ENCODE measurements around the gene SLC2A4RG. TPM values are rescaled to one million over a fixed set of nuclear protein-coding genes. Genes with fewer than 3 reads are reported as not detected.

The SLC2A4RG gene
- total and polyA plus RNA-seq, 2 of the 13 experiments (the other 11 are each of a cell fraction or from before 2014, with no cell fraction given), result 91.4 to 95.9 TPM

DNA sequence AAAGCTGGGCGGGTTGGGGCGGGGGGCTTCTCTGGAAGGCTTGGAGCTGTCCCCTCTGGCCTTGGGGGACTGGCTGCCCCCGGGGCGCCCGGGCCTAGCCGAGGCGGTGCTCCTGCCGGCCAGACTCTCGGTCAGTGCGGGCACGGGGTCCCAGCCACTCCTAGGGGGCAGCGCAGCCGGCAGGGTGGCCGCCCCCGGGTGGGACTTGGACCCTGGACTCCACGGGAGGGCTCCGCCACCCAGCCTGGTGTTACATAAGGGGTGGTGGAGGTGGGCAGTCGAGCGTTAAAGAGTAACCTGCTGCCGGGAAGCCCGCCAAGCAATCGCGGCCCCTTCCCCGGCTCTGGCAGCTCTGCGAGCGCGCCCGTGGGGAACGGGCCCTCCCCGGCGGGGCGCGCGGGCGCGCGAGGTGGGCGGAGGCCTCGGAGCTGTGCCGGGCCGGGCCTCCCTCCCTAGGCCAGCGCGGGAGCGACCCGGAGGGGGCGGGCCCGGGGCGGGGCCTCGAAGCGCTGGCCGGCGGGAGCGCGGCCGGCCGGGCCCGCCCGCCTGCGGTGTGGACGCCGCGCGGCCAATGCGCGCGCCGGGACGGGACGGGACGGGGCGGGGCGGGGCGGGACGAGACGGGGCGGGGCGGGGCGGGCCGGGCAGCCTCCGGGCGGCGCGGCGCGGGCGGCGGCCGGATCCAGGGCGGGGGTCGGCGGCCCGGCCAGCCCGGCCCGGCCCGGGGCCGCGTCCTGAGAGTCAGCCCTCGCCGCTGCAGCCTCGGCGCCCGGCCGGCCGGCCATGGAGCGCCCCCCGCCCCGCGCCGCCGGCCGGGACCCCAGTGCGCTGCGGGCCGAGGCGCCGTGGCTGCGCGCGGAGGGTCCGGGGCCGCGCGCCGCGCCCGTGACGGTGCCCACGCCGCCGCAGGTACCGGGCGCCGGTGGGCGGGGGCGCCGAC, at the start of gene SLC2A4RG (continued):
- TF ChIP-seq SMARCE1 (IDR thresholded peaks at IDR 0.05; ENCODE audit: borderline replicate concordance) (no peak), HNF4G (IDR thresholded peaks at IDR 0.05; ENCODE audit: borderline replicate concordance, low read depth, low read length) (peak; percentile 96), HNF4G (CRISPR knock-in tag; IDR thresholded peaks at IDR 0.05; ENCODE audit: borderline replicate concordance, low read depth) (peak; percentile 96), NFE2L2 (IDR thresholded peaks at IDR 0.05; ENCODE audit: low read length) (no peak), GABPA (IDR thresholded peaks at IDR 0.05; ENCODE audit: low read depth, low read length) (no peak), GABPA (CRISPR knock-in tag; IDR thresholded peaks at IDR 0.05; ENCODE audit: low read depth) (no peak), HNF1B (CRISPR knock-in tag; IDR thresholded peaks at IDR 0.05) (peak; percentile 98), HNRNPH1 (optimal IDR thresholded peaks at IDR 0.05; ENCODE audit: low read depth, low read length) (peak; percentile 69), ZNF891 (CRISPR knock-in tag; IDR thresholded peaks at IDR 0.05) (peak; percentile 82), POLR2G (IDR thresholded peaks at IDR 0.05; ENCODE audit: low read depth, low read length) (peak; percentile 93), ZFYVE20 (CRISPR knock-in tag; IDR thresholded peaks at IDR 0.05; ENCODE audit: borderline replicate concordance, low read depth) (no peak), TMF1 (CRISPR knock-in tag; IDR thresholded peaks at IDR 0.05; ENCODE audit: low read depth) (no peak), ZNF773 (CRISPR knock-in tag; IDR thresholded peaks at IDR 0.05; ENCODE audit: borderline replicate concordance) (0 out of 2 replicates have a peak, but pooled peaks have one; percentile 72), MTF2 (CRISPR knock-in tag; IDR thresholded peaks at IDR 0.05; ENCODE audit: borderline replicate concordance) (no peak), SMYD3 (CRISPR knock-in tag; IDR thresholded peaks at IDR 0.05) (peak; percentile 45; the same call in 1 of the 2 replicates), AKAP8 (CRISPR knock-in tag; IDR thresholded peaks at IDR 0.05) (peak; percentile 98), ASH2L (IDR thresholded peaks at IDR 0.05; ENCODE audit: insufficient read length, low read depth, low read length) (no peak), ZNF317 (CRISPR knock-in tag; IDR thresholded peaks at IDR 0.05) (no peak), FOXM1 (CRISPR knock-in tag; IDR thresholded peaks at IDR 0.05) (0 out of 2 replicates have a peak, but pooled peaks have one; percentile 34), PLRG1 (conservative IDR thresholded peaks at IDR 0.05) (no peak), HMGA1 (CRISPR knock-in tag; conservative IDR thresholded peaks at IDR 0.05) (no peak), ZZZ3 (CRISPR knock-in tag; IDR thresholded peaks at IDR 0.05; ENCODE audit: borderline replicate concordance) (no peak; the same call in 1 of the 2 replicates)
- TF ChIP-seq, protein P1, sequence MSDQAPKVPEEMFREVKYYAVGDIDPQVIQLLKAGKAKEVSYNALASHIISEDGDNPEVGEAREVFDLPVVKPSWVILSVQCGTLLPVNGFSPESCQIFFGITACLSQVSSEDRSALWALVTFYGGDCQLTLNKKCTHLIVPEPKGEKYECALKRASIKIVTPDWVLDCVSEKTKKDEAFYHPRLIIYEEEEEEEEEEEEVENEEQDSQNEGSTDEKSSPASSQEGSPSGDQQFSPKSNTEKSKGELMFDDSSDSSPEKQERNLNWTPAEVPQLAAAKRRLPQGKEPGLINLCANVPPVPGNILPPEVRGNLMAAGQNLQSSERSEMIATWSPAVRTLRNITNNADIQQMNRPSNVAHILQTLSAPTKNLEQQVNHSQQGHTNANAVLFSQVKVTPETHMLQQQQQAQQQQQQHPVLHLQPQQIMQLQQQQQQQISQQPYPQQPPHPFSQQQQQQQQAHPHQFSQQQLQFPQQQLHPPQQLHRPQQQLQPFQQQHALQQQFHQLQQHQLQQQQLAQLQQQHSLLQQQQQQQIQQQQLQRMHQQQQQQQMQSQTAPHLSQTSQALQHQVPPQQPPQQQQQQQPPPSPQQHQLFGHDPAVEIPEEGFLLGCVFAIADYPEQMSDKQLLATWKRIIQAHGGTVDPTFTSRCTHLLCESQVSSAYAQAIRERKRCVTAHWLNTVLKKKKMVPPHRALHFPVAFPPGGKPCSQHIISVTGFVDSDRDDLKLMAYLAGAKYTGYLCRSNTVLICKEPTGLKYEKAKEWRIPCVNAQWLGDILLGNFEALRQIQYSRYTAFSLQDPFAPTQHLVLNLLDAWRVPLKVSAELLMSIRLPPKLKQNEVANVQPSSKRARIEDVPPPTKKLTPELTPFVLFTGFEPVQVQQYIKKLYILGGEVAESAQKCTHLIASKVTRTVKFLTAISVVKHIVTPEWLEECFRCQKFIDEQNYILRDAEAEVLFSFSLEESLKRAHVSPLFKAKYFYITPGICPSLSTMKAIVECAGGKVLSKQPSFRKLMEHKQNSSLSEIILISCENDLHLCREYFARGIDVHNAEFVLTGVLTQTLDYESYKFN (CRISPR knock-in tag; conservative IDR thresholded peaks at IDR 0.05), result peak; percentile 92
- TF ChIP-seq, protein P2, sequence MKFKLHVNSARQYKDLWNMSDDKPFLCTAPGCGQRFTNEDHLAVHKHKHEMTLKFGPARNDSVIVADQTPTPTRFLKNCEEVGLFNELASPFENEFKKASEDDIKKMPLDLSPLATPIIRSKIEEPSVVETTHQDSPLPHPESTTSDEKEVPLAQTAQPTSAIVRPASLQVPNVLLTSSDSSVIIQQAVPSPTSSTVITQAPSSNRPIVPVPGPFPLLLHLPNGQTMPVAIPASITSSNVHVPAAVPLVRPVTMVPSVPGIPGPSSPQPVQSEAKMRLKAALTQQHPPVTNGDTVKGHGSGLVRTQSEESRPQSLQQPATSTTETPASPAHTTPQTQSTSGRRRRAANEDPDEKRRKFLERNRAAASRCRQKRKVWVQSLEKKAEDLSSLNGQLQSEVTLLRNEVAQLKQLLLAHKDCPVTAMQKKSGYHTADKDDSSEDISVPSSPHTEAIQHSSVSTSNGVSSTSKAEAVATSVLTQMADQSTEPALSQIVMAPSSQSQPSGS (CRISPR knock-in tag; IDR thresholded peaks at IDR 0.05), result no peak; the same call in none of the 2 replicates

Measured in HepG2 (cell line).